K562 (cell line): ENCODE results near the gene PNPLA2. TPM values are rescaled to one million over a fixed set of nuclear protein-coding genes. Genes with fewer than 3 reads are reported as not detected.

Source experiments
- ATF7 ChIP-seq: fragments of 450-650 bp; IDR thresholded peaks from 2 replicates; pipeline ENCODE4 v1.7.1; 2014; ENCODE audit warnings: mild to moderate bottlenecking, moderate library complexity
- EHMT2 ChIP-seq: fragments of 450-650 bp; IDR thresholded peaks from 2 replicates; pipeline ENCODE4 v1.6.1; 2018; ENCODE audit warnings: antibody characterized with exemption
- ERF ChIP-seq: fragments of 450-650 bp; formaldehyde crosslinking; IDR thresholded peaks from 2 replicates; pipeline ENCODE4 v1.4.0; 2020; ENCODE audit warnings: mild to moderate bottlenecking, mixed read lengths
- HMBOX1 ChIP-seq: sonication (generic); IDR thresholded peaks from 2 replicates; pipeline ENCODE4 v1.6.1; 2016
- MAFG ChIP-seq: fragments of 450-650 bp; conservative IDR thresholded peaks from 2 replicates; pipeline ENCODE4 v1.6.1; 2016; ENCODE audit warnings: missing genetic modification characterization, missing compliant biosample characterization
- RBM14 ChIP-seq: fragments of 200-400 bp; formaldehyde crosslinking; IDR thresholded peaks from 2 replicates; pipeline ENCODE4 v1.6.1; 2018; ENCODE audit warnings: low read depth, mild to moderate bottlenecking, low read length, moderate library complexity, borderline replicate concordance; ENCODE audit not compliant: insufficient read depth
- TFAP4 ChIP-seq: sonication (generic); formaldehyde crosslinking; IDR thresholded peaks from 2 replicates; pipeline ENCODE4 v1.8.0; 2022; ENCODE audit warnings: missing genetic modification reagents, mild to moderate bottlenecking, moderate library complexity, borderline replicate concordance
- TRIM25 ChIP-seq: fragments of 450-650 bp; IDR thresholded peaks from 2 replicates; pipeline ENCODE4 v1.7.0; 2016; ENCODE audit warnings: borderline replicate concordance
- U2AF2 ChIP-seq: fragments of 200-400 bp; formaldehyde crosslinking; optimal IDR thresholded peaks from 2 replicates; pipeline ENCODE3; 2017; ENCODE audit warnings: low read depth, mild to moderate bottlenecking, low read length
- polyA plus RNA-seq, 8 experiments: library from polyadenylated mRNA; depleted of rRNA in 4 of 8; stranded (reverse) in 5 of 8; unstranded in 3 of 8; fragments of >200 nt; fragmentation: Nextera tagmentation in 2 of 8; fragmentation: Illumina TruSeq in 1 of 8; extraction: Ambion mirVana in 2 of 8; extraction: Trizol in 1 of 8; gene quantifications; 2 replicates each; pipeline versions ENCODE4 v1.2.1 to v1.2.3, GENCODE V29; 2011 to 2014; ENCODE audit warnings: inconsistent platforms in 1 of 8, missing spikeins in 1 of 8
- total RNA-seq, 7 experiments: library from RNA; depleted of rRNA in 6 of 7; stranded (reverse); fragments of >200 nt in 6 of 7; fragmentation: Illumina TruSeq in 2 of 7; extraction: Trizol in 2 of 7; gene quantifications; 2 replicates each; pipeline versions ENCODE4 v1.2.1 to v1.2.3, GENCODE V29; 2011 to 2021; ENCODE audit warnings: low replicate concordance in 1 of 7
- TF ChIP-seq, protein P1 (sequence below): fragments of 450-650 bp; IDR thresholded peaks from 2 replicates; pipeline ENCODE4 v1.6.1; 2016; ENCODE audit warnings: mild to moderate bottlenecking
- TF ChIP-seq, protein P2 (sequence below), 2 experiments: fragments of 450-650 bp; formaldehyde crosslinking in 1 of 2; IDR thresholded peaks; 2 replicates each; pipeline versions ENCODE4 v1.4.0 to v1.6.1; 2014 to 2020; ENCODE audit warnings: mild to moderate bottlenecking in 2 of 2, borderline replicate concordance in 1 of 2, low read depth in 1 of 2

PNPLA2 gene
- total and polyA plus RNA-seq, 9 of the 15 experiments (the other 6 are each of a cell fraction or from before 2014, with no cell fraction given), result 0.39 to 87.1 (median 8.4) TPM

- TF ChIP-seq, protein P1, sequence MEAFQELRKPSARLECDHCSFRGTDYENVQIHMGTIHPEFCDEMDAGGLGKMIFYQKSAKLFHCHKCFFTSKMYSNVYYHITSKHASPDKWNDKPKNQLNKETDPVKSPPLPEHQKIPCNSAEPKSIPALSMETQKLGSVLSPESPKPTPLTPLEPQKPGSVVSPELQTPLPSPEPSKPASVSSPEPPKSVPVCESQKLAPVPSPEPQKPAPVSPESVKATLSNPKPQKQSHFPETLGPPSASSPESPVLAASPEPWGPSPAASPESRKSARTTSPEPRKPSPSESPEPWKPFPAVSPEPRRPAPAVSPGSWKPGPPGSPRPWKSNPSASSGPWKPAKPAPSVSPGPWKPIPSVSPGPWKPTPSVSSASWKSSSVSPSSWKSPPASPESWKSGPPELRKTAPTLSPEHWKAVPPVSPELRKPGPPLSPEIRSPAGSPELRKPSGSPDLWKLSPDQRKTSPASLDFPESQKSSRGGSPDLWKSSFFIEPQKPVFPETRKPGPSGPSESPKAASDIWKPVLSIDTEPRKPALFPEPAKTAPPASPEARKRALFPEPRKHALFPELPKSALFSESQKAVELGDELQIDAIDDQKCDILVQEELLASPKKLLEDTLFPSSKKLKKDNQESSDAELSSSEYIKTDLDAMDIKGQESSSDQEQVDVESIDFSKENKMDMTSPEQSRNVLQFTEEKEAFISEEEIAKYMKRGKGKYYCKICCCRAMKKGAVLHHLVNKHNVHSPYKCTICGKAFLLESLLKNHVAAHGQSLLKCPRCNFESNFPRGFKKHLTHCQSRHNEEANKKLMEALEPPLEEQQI, result no peak
- TF ChIP-seq TRIM25 (no peak), HMBOX1 (no peak), MAFG (tag) (no peak), ATF7 (no peak), RBM14 (peak; percentile 55; the same call in 1 of the 2 replicates), EHMT2 (no peak), TFAP4 (CRISPR knock-in tag) (peak; percentile 42; the same call in 1 of the 2 replicates), U2AF2 (no peak), ERF (CRISPR knock-in tag) (0 out of 2 replicates have a peak, but pooled peaks have one; percentile 48)
- TF ChIP-seq, protein P2, sequence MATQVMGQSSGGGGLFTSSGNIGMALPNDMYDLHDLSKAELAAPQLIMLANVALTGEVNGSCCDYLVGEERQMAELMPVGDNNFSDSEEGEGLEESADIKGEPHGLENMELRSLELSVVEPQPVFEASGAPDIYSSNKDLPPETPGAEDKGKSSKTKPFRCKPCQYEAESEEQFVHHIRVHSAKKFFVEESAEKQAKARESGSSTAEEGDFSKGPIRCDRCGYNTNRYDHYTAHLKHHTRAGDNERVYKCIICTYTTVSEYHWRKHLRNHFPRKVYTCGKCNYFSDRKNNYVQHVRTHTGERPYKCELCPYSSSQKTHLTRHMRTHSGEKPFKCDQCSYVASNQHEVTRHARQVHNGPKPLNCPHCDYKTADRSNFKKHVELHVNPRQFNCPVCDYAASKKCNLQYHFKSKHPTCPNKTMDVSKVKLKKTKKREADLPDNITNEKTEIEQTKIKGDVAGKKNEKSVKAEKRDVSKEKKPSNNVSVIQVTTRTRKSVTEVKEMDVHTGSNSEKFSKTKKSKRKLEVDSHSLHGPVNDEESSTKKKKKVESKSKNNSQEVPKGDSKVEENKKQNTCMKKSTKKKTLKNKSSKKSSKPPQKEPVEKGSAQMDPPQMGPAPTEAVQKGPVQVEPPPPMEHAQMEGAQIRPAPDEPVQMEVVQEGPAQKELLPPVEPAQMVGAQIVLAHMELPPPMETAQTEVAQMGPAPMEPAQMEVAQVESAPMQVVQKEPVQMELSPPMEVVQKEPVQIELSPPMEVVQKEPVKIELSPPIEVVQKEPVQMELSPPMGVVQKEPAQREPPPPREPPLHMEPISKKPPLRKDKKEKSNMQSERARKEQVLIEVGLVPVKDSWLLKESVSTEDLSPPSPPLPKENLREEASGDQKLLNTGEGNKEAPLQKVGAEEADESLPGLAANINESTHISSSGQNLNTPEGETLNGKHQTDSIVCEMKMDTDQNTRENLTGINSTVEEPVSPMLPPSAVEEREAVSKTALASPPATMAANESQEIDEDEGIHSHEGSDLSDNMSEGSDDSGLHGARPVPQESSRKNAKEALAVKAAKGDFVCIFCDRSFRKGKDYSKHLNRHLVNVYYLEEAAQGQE (IDR thresholded peaks at IDR 0.05; ENCODE audit: borderline replicate concordance), result no peak
- TF ChIP-seq, protein P2 (CRISPR knock-in tag; IDR thresholded peaks at IDR 0.05; ENCODE audit: low read depth), result no peak
These were observed 1.4 kb downstream of the PNPLA2 start (continued) for GRCh38 chr11:819943-820649.
